OCI-LY3 (cell line): ENCODE results near the gene CTCFL.

Experiments
- CTCF ChIP-seq: fragments of 200-600, 300-600 bp; sonication (generic); IDR thresholded peaks from 2 replicates; pipeline ENCODE4 v1.5.1; 2014; ENCODE audit warnings: antibody characterized with exemption, low read length, low read depth
- EZH2phosphoT487 ChIP-seq: fragments of 200-600 bp; shearing (Covaris generic); IDR thresholded peaks from 2 replicates; pipeline ENCODE4 v1.6.1; 2018; ENCODE audit warnings: antibody characterized with exemption, mixed run types, low read depth

DNA sequence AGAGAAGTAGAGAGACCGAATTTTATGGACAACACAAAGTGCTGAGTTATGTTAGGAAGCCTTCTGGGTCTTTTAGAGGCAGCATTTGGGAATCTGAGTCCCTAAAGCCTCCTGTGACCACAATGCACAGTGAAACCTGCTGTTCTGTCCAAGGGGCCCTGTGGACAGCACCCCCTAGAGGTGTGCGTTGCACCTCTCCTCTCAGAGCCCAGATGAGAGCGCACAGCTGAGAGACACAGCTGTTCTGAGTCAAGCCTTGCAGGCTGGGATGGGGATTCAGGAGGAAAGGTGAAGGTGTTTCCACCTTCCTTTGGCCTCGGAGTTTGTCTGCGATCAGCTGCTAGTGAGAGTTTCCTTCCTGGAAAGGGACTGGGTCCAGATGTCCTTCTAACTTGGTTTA, 49.0 kb upstream of the CTCFL start:
- peak; percentile 56 for TF ChIP-seq CTCF
- TF ChIP-seq EZH2phosphoT487: no peak
